MCF 10A (cell line): ENCODE results near the gene RSAD2. TPM values are rescaled to one million over a fixed set of nuclear protein-coding genes. Genes with fewer than 3 reads are reported as not detected.

Experiments used
- BruUV-seq: library from RNA; stranded (reverse); fragments of 400-500 nt; replicated peaks from 2 replicates; lab custom pipeline; 2021; lab: Mats Ljungman, UMichigan
- CTCF ChIA-PET: fragments of 300-600 bp; sonication (Branson Sonifier 250); formaldehyde crosslinking; extraction: SDS; loops from one replicate; lab custom pipeline; 2021; ENCODE audit warnings: antibody characterized with exemption, inconsistent platforms; lab: Yijun Ruan, JAX
- POLR2A ChIA-PET: fragments of 300-600, 350-650 bp; sonication (Branson Sonifier 250); formaldehyde crosslinking; extraction: SDS; loops from one replicate; lab custom pipeline; 2020; ENCODE audit warnings: antibody characterized with exemption, inconsistent platforms; lab: Yijun Ruan, JAX
- DNase-seq: peaks from one replicate; pipeline ENCODE4 v3.0.0-alpha.2; 2018; ENCODE audit not compliant: unreplicated experiment
- H3K27ac Mint-ChIP-seq: one replicate; pipeline ENCODE4 v1.8.0; 2022; ENCODE audit warnings: mild to moderate bottlenecking, low read depth, mixed read lengths; ENCODE audit not compliant: unreplicated experiment
- H3K27me3 Mint-ChIP-seq: one replicate; pipeline ENCODE4 v1.8.0; 2022; ENCODE audit warnings: mixed read lengths; ENCODE audit not compliant: insufficient read depth, unreplicated experiment
- H3K36me3 Mint-ChIP-seq: one replicate; pipeline ENCODE4 v1.8.0; 2022; ENCODE audit warnings: mild to moderate bottlenecking, moderate library complexity, mixed read lengths; ENCODE audit not compliant: insufficient read depth, unreplicated experiment
- H3K4me1 Mint-ChIP-seq: one replicate; pipeline ENCODE4 v1.8.0; 2022; ENCODE audit warnings: mixed read lengths; ENCODE audit not compliant: insufficient read depth, unreplicated experiment
- H3K4me3 Mint-ChIP-seq: one replicate; pipeline ENCODE4 v1.8.0; 2022; ENCODE audit warnings: mild to moderate bottlenecking, moderate library complexity, mixed read lengths; ENCODE audit not compliant: unreplicated experiment
- H3K9me3 Mint-ChIP-seq: one replicate; pipeline ENCODE4 v1.8.0; 2022; ENCODE audit warnings: mixed read lengths; ENCODE audit not compliant: unreplicated experiment
- CTCF ChIP-seq: fragments of 200-600 bp; IDR thresholded peaks from one replicate; pipeline ENCODE4 v1.8.0; 2022; ENCODE audit warnings: antibody characterized with exemption, mild to moderate bottlenecking; ENCODE audit not compliant: unreplicated experiment
- intact Hi-C: fragments of 100-400 bp; cut with micrococcal nuclease; formaldehyde crosslinking; loops from 2 replicates; pipeline ENCODE4 v1.14.1; 2022
- total RNA-seq: library from RNA; stranded (reverse); gene quantifications from 2 replicates; pipeline ENCODE4 v1.2.3, GENCODE V29; 2022

RSAD2 gene
- total RNA-seq, 1 experiment from 2014 or later, result 0.09 TPM

GRCh38 chr2:6838673-6839319 lies 38.8 kb upstream of the RSAD2 start:
- ChIA-PET CTCF (no interaction called here), POLR2A (no interaction called here)
- DNase-seq, result no peak
- BruUV-seq, result no TSS peak
- intact Hi-C loops, result no loop called here
- Mint-ChIP-seq H3K4me1 (no peaks in the 10 kb centered on the region), H3K9me3 (peaks cover 18% of the 10 kb centered on the region), H3K36me3 (no peaks in the 10 kb centered on the region), H3K27ac (no peak overlapping the region), H3K27me3 (no peaks in the 10 kb centered on the region), H3K4me3 (no peak overlapping the region)
- no peak for TF ChIP-seq CTCF

- no peaks in the 10 kb centered on the region for H3K27me3 Mint-ChIP-seq
- H3K36me3 Mint-ChIP-seq, result no peaks in the 10 kb centered on the region
- no peak overlapping the region for H3K27ac Mint-ChIP-seq
- BruUV-seq, result no TSS peak
- no peak for TF ChIP-seq CTCF
- H3K4me3 Mint-ChIP-seq, result no peak overlapping the region
- H3K4me1 Mint-ChIP-seq, result no peaks in the 10 kb centered on the region
- intact Hi-C loops, result no loop called here
- ChIA-PET POLR2A (no interaction called here), CTCF (no interaction called here)
- peaks cover 12% of the 10 kb centered on the region for H3K9me3 Mint-ChIP-seq
- DNase-seq, result no peak
Measured at GRCh38 chr2:6841537-6842287, 35.9 kb upstream of the RSAD2 start.

GRCh38 chr2:6845312-6845711 lies 32.3 kb upstream of the RSAD2 start:
- H3K4me3 Mint-ChIP-seq, result no peak overlapping the region
- POLR2A ChIA-PET, result no interaction called here
- H3K36me3 Mint-ChIP-seq, result no peaks in the 10 kb centered on the region
- H3K27me3 Mint-ChIP-seq, result no peaks in the 10 kb centered on the region
- H3K27ac Mint-ChIP-seq, result no peak overlapping the region
- no peak for TF ChIP-seq CTCF
- BruUV-seq, result no TSS peak
- no peak for DNase-seq
- CTCF ChIA-PET, result interaction anchor here (0.5 to 1.2 kb wide), 2 partner anchors 20 to 29 kb away, joined by 3 to 5 read pairs; partner anchors contain the start of gene CMPK2
- peaks cover 17% of the 10 kb centered on the region for H3K9me3 Mint-ChIP-seq
- intact Hi-C loops, result no loop called here
- H3K4me1 Mint-ChIP-seq, result no peaks in the 10 kb centered on the region

- H3K9me3 Mint-ChIP-seq, result peaks cover 17% of the 10 kb centered on the region
- no peak for TF ChIP-seq CTCF
- intact Hi-C loops, result no loop called here
Measured at GRCh38 chr2:6845903-6846302, 31.7 kb upstream of the RSAD2 start.

More at GRCh38 chr2:6845903-6846302, 31.7 kb upstream of the RSAD2 start:
- ChIA-PET CTCF (interaction anchor here (0.5 to 1.2 kb wide), 3 partner anchors 20 to 278 kb away, joined by 3 to 5 read pairs (median 3); partner anchors contain the start of gene CMPK2), POLR2A (no interaction called here)
- DNase-seq, result no peak
- Mint-ChIP-seq H3K36me3 (no peaks in the 10 kb centered on the region), H3K4me1 (no peaks in the 10 kb centered on the region), H3K27ac (no peak overlapping the region), H3K4me3 (no peak overlapping the region), H3K27me3 (no peaks in the 10 kb centered on the region)
- no TSS peak for BruUV-seq
